Transverse colon (tissue), 4 donors: ENCODE results near the gene SARDH. TPM values are rescaled to one million over a fixed set of nuclear protein-coding genes. Genes with fewer than 3 reads are reported as not detected.

Experiments
- DNase-seq: peaks from one replicate; pipeline ENCODE4 v3.0.0-alpha.2; 2019
- H3K27ac ChIP-seq, 4 donors: fragments of 200-600 bp; sonication (generic); 2 replicates each; pipeline ENCODE4 v1.5.1; 2016 to 2018; ENCODE audit warnings: inconsistent platforms in 4 of 4
- H3K27me3 ChIP-seq: fragments of 200-600 bp; sonication (generic); 2 replicates; pipeline ENCODE4 v1.5.1; 2017; ENCODE audit warnings: inconsistent platforms
- H3K36me3 ChIP-seq, 4 donors: fragments of 200-600 bp; sonication (generic); 2 replicates each; pipeline ENCODE4 v1.5.1; 2017 to 2019; ENCODE audit warnings: inconsistent platforms in 4 of 4
- H3K4me1 ChIP-seq, 4 donors: fragments of 200-600 bp; sonication (generic); 2 replicates each; pipeline ENCODE4 v1.5.1; 2017 to 2020; ENCODE audit warnings: inconsistent platforms in 4 of 4
- H3K4me3 ChIP-seq, 4 donors: fragments of 200-600 bp; sonication (generic); 1 replicate in 1 of 4; 2 replicates in 3 of 4; pipeline versions ENCODE4 v1.5.1 to v1.6.1; 2017 to 2019; ENCODE audit warnings: inconsistent platforms in 4 of 4
- H3K9me3 ChIP-seq, 2 donors: fragments of 200-600 bp; sonication (generic); 2 replicates each; pipeline ENCODE4 v1.5.1; 2017 to 2019; ENCODE audit warnings: inconsistent platforms in 2 of 2
- EP300 ChIP-seq: sonication (generic); formaldehyde crosslinking; IDR thresholded peaks from one replicate; pipeline ENCODE4 v1.6.1; 2017; ENCODE audit warnings: antibody characterized with exemption, low read depth
- POLR2A ChIP-seq: fragments of 450-650 bp; IDR thresholded peaks from one replicate; pipeline ENCODE4 v1.6.1; 2016; ENCODE audit warnings: antibody characterized with exemption, mild to moderate bottlenecking, moderate library complexity
- POLR2AphosphoS5 ChIP-seq, 3 donors: sonication (generic); formaldehyde crosslinking; IDR thresholded peaks; one replicate each; pipeline ENCODE4 v1.6.1; 2016; ENCODE audit warnings: antibody characterized with exemption in 3 of 3
- WGBS, 2 donors: methylation state at CpG; one replicate each; pipeline ENCODE4 v1.1.5; 2018; ENCODE audit warnings: low coverage in 1 of 2; 5-methylcytosine and 5-hydroxymethylcytosine counted together
- in situ Hi-C, 4 donors: fragments of 200-750 bp; cut with MboI; loops; one replicate each; pipeline versions ENCODE4 v1.15.0 to v1.15.1; 2017; ENCODE audit warnings: low sequenced_read_pairs in 3 of 4, low pct_ligation_motif_present in 1 of 4, low pct_unique_long_range_greater_than_20kb in 1 of 4
- intact Hi-C: fragments of 100-400 bp; cut with DNase I; formaldehyde crosslinking; loops from one replicate; pipeline ENCODE4 v1.15.1; 2023; ENCODE audit warnings: low total_unique reads
- total RNA-seq, 4 donors: library from RNA; depleted of rRNA; stranded (reverse); fragments of >200 nt; gene quantifications; one replicate each; pipeline ENCODE4 v1.1.0, GENCODE V29; 2016
- TF ChIP-seq, protein P1 (sequence below), 5 experiments: fragments of 200-600 bp in 3 of 5; fragments of 450-650 bp in 2 of 5; sonication (generic) in 3 of 5; IDR thresholded peaks; 1 replicate in 2 of 5; 2 replicates in 3 of 5; pipeline ENCODE4 v1.5.1; 2016 to 2017; ENCODE audit warnings: antibody characterized with exemption in 5 of 5, inconsistent platforms in 3 of 5, mild to moderate bottlenecking in 2 of 5, moderate library complexity in 1 of 5

The SARDH gene
- total RNA-seq, 4 donors from 2014 or later = 0.68 to 1.1 (median 0.95) TPM; not detected in 1

DNA sequence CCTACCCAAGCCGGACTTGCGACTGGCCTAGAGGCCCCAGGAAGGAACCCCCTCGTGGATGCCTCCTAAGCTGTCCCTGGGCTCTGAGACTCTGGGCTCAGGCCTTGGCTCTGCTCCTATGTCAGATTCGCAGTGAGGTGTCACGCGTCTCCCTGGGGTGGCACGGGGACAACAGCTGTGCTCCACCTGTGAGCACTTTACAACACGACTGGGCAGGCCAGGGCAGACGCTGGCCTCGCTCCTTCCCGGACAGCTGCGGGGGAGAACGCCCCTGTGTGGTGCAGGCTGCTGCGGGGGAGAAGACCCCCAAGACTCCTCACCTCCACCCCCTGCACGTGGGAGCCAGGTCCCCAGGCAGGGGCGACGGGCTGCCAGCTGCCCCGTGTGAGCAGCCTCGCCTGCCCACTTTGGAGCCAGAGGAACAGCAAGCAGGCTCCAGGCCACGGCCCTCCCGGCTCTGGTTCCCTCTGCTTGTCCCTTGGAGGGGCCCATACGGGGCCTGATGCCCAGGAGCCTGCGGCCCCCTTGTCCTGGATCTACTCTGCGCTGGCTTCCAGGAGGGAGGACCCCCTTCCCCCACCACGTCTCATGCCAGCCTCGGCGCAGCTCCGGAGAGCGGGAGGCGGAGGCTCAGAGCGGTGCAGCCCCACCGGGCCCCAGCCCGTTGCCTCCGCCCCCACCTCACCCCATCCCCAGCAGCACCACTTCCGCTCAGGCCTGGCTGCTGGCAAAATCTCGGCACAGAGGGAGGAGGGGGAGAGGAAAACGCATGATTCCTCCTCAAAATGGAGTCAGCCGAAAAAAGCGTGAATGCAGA is 36.0 kb downstream of the SARDH start:
- intact Hi-C loops = no loop called here

DNA sequence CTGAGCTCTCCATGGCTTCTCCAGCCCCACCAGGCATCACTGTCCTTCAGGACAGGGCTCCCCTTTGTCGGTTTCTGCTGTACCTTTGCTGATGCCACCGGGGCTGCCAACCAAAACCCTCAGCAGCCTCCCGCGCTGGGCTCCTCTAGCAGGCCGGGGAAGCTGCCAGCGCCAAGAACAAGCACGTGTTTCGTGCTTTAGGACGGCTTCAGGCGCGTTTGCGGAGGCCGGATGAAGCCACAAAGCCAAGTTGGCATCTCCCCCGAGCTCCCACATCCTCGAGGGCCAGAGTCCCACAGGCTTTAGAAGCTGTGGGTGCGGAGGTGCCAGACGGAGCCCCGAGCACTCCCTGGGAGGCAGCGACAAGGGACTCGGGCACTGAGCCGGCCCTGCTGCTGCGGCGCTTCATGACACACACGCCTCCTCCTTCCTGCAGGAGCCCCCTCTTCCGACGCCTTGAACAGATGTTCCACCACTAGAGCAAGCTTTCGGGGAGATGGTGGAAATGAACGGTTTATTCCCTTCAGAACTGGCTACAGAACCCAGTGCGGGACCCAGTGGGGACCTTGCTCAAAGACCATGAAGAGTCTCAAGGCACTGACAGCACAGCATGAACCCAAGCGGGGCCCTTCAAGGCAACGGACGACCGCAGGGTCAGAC is 36.7 kb downstream of the SARDH start:
- no peaks in the 10 kb centered on the region for H3K36me3 ChIP-seq
- H3K4me3 ChIP-seq = no peak overlapping the region
- 79% methylated on average over 31 of the region's 33 CpGs; no CpG with 5 or more reads in 1 of the 2 donors for WGBS, 2 donors
- intact Hi-C loops (no loop called here), in situ Hi-C loops (loop anchor here in 1 of 4 donors (25.0 kb wide), 1 partner anchor 164 kb away; the partner anchor contains the start of gene ADAMTSL2)
- no peak for DNase-seq
- no peaks in the 10 kb centered on the region for H3K9me3 ChIP-seq
- H3K27ac ChIP-seq = peak overlapping the region in 2 of 4 donors; percentile 17 to 29
- peaks cover 0 to 10% (median 6%) of the 10 kb centered on the region in 4 donors for H3K4me1 ChIP-seq
- TF ChIP-seq EP300 (no peak), POLR2AphosphoS5 (IDR thresholded peaks at IDR 0.05) (no peak), POLR2A (no peak)
- TF ChIP-seq, protein P1, sequence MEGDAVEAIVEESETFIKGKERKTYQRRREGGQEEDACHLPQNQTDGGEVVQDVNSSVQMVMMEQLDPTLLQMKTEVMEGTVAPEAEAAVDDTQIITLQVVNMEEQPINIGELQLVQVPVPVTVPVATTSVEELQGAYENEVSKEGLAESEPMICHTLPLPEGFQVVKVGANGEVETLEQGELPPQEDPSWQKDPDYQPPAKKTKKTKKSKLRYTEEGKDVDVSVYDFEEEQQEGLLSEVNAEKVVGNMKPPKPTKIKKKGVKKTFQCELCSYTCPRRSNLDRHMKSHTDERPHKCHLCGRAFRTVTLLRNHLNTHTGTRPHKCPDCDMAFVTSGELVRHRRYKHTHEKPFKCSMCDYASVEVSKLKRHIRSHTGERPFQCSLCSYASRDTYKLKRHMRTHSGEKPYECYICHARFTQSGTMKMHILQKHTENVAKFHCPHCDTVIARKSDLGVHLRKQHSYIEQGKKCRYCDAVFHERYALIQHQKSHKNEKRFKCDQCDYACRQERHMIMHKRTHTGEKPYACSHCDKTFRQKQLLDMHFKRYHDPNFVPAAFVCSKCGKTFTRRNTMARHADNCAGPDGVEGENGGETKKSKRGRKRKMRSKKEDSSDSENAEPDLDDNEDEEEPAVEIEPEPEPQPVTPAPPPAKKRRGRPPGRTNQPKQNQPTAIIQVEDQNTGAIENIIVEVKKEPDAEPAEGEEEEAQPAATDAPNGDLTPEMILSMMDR (IDR thresholded peaks at IDR 0.05) = no peak
- peaks cover 6% of the 10 kb centered on the region for H3K27me3 ChIP-seq

More for the DNA sequence above, 36.0 kb downstream of the SARDH start:
- Histone ChIP-seq H3K27me3 (peaks cover 6% of the 10 kb centered on the region), H3K9me3 (no peaks in the 10 kb centered on the region), H3K27ac (peak overlapping the region in 3 of 4 donors; percentile 6 to 29 (median 17)), H3K36me3 (no peaks in the 10 kb centered on the region), H3K4me3 (peak overlapping the region in 2 of 4 donors; percentile 20 to 26), H3K4me1 (peaks cover 0 to 10% (median 6%) of the 10 kb centered on the region in 4 donors)
- TF ChIP-seq, protein P1 (IDR thresholded peaks at IDR 0.05) = no peak
- no peak for TF ChIP-seq POLR2A
- in situ Hi-C loops = loop anchor here in 1 of 4 donors (25.0 kb wide), 1 partner anchor 165 kb away; the partner anchor contains the start of gene ADAMTSL2
- WGBS, 2 donors = 35% methylated on average over 37 of the region's 39 CpGs; no CpG with 5 or more reads in 1 of the 2 donors
- DNase-seq = peak; percentile 32

DNA sequence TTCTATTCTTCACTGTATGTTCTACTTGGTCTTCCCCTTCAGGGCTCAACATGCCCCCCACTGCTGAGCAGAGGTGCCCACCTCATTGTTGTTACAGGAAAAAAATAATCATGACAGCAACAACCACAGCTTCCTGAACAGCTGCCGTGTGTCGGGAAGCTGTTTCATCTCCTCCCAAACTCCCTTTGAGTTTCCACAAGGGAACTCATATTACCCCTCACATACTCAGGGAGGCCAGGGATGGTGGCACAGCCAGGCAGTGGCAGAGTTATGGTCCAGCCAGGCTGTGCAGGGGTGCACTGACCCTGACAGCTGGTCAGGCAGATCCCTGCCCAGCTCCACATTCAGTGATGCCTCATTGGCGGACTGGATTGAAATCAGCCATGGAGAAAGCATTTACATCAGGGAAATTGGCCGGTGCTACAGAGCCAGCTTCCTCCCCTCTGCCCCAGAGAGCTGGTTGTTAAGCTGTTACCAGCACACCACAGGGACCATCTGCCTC is 37.3 kb downstream of the SARDH start:
- peaks cover 0 to 10% (median 6%) of the 10 kb centered on the region in 4 donors for H3K4me1 ChIP-seq
- peak overlapping the region in 1 of 4 donors; percentile 17 for H3K27ac ChIP-seq
- no peaks in the 10 kb centered on the region for H3K36me3 ChIP-seq
- TF ChIP-seq EP300 (no peak), POLR2AphosphoS5 (IDR thresholded peaks at IDR 0.05) (no peak), POLR2A (no peak)
- TF ChIP-seq, protein P1 (IDR thresholded peaks at IDR 0.05) = no peak
- no peak overlapping the region for H3K4me3 ChIP-seq
- no peak for DNase-seq
- WGBS, 2 donors = 70% methylated on average over 4 of the region's 4 CpGs; no CpG with 5 or more reads in 1 of the 2 donors
- in situ Hi-C loops = loop anchor here in 1 of 4 donors (25.0 kb wide), 1 partner anchor 164 kb away; the partner anchor contains the start of gene ADAMTSL2
- peaks cover 6% of the 10 kb centered on the region for H3K27me3 ChIP-seq
- intact Hi-C loops = no loop called here
- H3K9me3 ChIP-seq = no peaks in the 10 kb centered on the region

DNA sequence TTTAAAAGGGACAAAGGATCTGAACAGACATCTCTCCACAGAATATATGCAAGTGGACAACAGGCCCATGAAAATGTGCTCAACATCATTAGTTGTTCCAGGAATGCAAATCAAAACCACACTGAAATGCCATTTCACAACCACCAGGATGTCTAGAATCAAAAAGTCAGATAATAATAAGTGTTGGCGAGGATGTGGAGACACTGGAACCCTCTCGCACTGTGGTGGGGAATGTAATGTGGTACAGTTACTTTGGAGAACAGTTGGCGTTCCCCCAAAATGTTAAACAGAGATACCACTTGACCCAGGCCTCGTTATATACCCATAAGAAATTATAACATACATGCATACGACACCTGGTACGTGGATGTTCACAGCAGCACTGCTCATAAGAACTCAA is 38.6 kb downstream of the SARDH start:
- H3K27me3 ChIP-seq = peaks cover 6% of the 10 kb centered on the region
- in situ Hi-C loops = no loop called here
- no peaks in the 10 kb centered on the region for H3K9me3 ChIP-seq
- no peaks in the 10 kb centered on the region for H3K36me3 ChIP-seq
- no peak for DNase-seq
- no peak overlapping the region for H3K4me3 ChIP-seq
- TF ChIP-seq POLR2AphosphoS5 (IDR thresholded peaks at IDR 0.05) (no peak), EP300 (no peak), POLR2A (no peak)
- TF ChIP-seq, protein P1 (IDR thresholded peaks at IDR 0.05) = no peak
- H3K4me1 ChIP-seq = peaks cover 0 to 10% (median 6%) of the 10 kb centered on the region in 4 donors
- no peak overlapping the region for H3K27ac ChIP-seq
- intact Hi-C loops = no loop called here
- whole genome bisulfite sequencing, 2 donors = 94 to 100% methylated on average over 2 to 6 of the region's 6 CpGs
